DND-41 (cell line): ENCODE measurements around the gene KCNMA1.

Experiments used
- ATAC-seq: fragments of 200-7000 bp; cut with Tn5 transposase; 3 replicates; pipeline ENCODE4 v1.9.1; 2021; ENCODE audit warnings: low read depth; ENCODE audit not compliant: insufficient read depth
- DNase-seq: peaks from one replicate; pipeline ENCODE4 v3.0.0-alpha.2; 2020
- H2AFZ ChIP-seq: 2 replicates; pipeline ENCODE4 v1.6.0; 2012; ENCODE audit warnings: low read depth, low read length
- H3K27ac ChIP-seq: 2 replicates; pipeline ENCODE4 v1.5.1; 2012; ENCODE audit warnings: low read length, inconsistent platforms
- H3K27me3 ChIP-seq: fragments of 200-600 bp; sonication (generic); 2 replicates; pipeline ENCODE4 v1.6.0; 2012; ENCODE audit warnings: low read length, mild to moderate bottlenecking, inconsistent platforms; ENCODE audit not compliant: insufficient read depth, poor library complexity
- H3K36me3 ChIP-seq: 2 replicates; pipeline ENCODE4 v1.5.1; 2012; ENCODE audit warnings: low read length, inconsistent platforms; ENCODE audit not compliant: insufficient read depth
- H3K4me1 ChIP-seq: 2 replicates; pipeline ENCODE4 v1.5.1; 2012; ENCODE audit warnings: mild to moderate bottlenecking, low read length; ENCODE audit not compliant: insufficient read depth
- H3K4me2 ChIP-seq: 2 replicates; pipeline ENCODE4 v1.6.0; 2012; ENCODE audit warnings: mild to moderate bottlenecking, moderate library complexity, low read length, inconsistent platforms; ENCODE audit not compliant: insufficient read depth
- H3K4me3 ChIP-seq, 2 experiments: fragments of 200-600 bp in 1 of 2; shearing (Covaris generic) in 1 of 2; 2 replicates each; pipeline ENCODE4 v1.5.1; 2012 to 2016; ENCODE audit warnings: inconsistent platforms in 2 of 2, low read length in 2 of 2, mild to moderate bottlenecking in 2 of 2, low read depth in 1 of 2, moderate library complexity in 1 of 2
- H3K79me2 ChIP-seq: 2 replicates; pipeline ENCODE4 v1.6.0; 2012; ENCODE audit warnings: low read length, inconsistent platforms; ENCODE audit not compliant: insufficient read depth
- H3K9ac ChIP-seq: 2 replicates; pipeline ENCODE4 v1.6.0; 2012; ENCODE audit warnings: low read depth, mild to moderate bottlenecking, inconsistent platforms, low read length, moderate library complexity
- H3K9me3 ChIP-seq: 2 replicates; pipeline ENCODE4 v1.5.1; 2012; ENCODE audit warnings: low read length, moderate library complexity, mild to moderate bottlenecking, inconsistent platforms; ENCODE audit not compliant: insufficient read depth, severe bottlenecking
- H4K20me1 ChIP-seq: 2 replicates; pipeline ENCODE4 v1.6.0; 2012; ENCODE audit warnings: low read length; ENCODE audit not compliant: insufficient read depth
- CTCF ChIP-seq: IDR thresholded peaks from 2 replicates; pipeline ENCODE4 v1.5.1; 2012; ENCODE audit warnings: borderline replicate concordance, low read length, moderate library complexity, mild to moderate bottlenecking; ENCODE audit not compliant: poor library complexity, severe bottlenecking; ENCODE audit errors: extremely low read depth
- EZH2 ChIP-seq: IDR thresholded peaks from 3 replicates; pipeline ENCODE4 v1.6.1; 2012; ENCODE audit warnings: borderline replicate concordance, low read depth, mild to moderate bottlenecking, moderate library complexity, low read length, inconsistent platforms; ENCODE audit not compliant: severe bottlenecking

Gene KCNMA1

DNA sequence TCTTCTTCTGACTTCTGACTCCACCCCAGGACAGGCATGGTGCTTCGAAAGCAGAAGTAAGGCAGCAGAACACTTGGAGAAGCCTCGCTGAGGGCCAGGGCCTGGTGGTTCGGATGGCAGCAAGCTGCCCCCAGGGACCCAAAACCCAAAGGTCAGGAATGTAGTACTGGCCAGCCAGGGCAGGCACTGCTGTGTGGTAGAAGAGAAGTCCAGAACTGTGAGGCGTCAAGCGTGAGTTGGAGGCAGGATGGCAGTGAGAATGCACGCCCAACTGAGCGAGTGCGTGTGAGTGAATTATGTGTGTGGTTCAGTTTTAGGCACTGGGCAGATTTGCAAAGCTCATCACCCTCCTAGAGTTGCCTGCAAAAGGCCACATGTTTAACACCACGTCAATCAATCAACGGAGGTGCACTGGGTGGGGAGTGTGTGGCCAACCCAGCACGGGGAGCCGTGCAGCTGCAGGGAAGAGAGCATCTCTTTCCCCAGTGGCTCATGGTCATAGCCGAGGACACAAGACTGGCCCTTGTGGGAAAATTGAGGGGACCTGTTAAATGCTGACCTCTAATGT is 144.3 kb downstream of the KCNMA1 start:
- TF ChIP-seq EZH2 = no peak
- no peak for TF ChIP-seq CTCF
- H4K20me1 ChIP-seq = no peaks in the 10 kb centered on the region; the same call in 1 of the 2 replicates
- ATAC-seq (no peak), DNase-seq (no peak)
- no peak overlapping the region for H3K27ac ChIP-seq
- no peak overlapping the region for H3K4me2 ChIP-seq
- H3K36me3 ChIP-seq = no peaks in the 10 kb centered on the region
- no peak overlapping the region for H3K9ac ChIP-seq
- peaks cover 4% of the 10 kb centered on the region for H3K27me3 ChIP-seq
- H2AFZ ChIP-seq = no peak overlapping the region
- H3K9me3 ChIP-seq = no peaks in the 10 kb centered on the region
- no peak overlapping the region for H3K4me3 ChIP-seq
- H3K79me2 ChIP-seq = no peaks in the 10 kb centered on the region
- no peaks in the 10 kb centered on the region for H3K4me1 ChIP-seq

DNA sequence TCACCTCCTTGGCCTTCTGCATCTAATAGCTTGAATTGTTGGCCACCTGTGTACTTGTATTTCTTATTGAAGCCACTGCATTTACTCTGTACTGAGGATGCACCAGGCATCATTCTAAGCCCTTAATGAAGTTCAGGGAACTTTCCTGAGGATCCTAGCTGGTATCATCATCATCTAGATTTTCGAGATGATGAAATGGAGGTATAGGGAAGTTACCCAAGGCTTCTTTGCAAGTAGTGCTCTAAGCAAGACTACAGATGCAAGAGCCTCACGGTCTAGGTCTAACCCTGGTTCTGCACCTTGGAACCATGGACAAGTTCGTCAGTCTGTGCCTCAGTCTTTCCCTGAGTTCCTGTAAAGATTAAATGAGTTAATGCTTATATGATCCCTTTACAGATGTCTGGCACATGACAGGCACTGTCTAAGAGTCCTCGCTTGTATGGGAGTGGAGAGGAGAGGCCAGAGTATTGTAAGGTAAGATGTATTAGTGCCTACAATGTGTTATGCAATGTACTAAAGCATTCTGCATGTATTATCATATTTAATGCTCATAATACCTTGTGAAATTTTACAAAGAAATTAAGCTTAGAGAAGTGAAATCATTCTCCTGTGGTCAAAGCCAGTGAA is 145.1 kb downstream of the KCNMA1 start:
- no peak for TF ChIP-seq EZH2
- no peak for TF ChIP-seq CTCF
- H3K4me1 ChIP-seq = no peaks in the 10 kb centered on the region
- no peak overlapping the region for H3K27ac ChIP-seq

GRCh38 chr10:77490534-77491314 is 146.9 kb downstream of the KCNMA1 start:
- TF ChIP-seq CTCF = no peak
- no peak for TF ChIP-seq EZH2
- H3K4me2 ChIP-seq = no peak overlapping the region
- no peaks in the 10 kb centered on the region for H3K79me2 ChIP-seq
- no peaks in the 10 kb centered on the region for H3K9me3 ChIP-seq
- no peaks in the 10 kb centered on the region for H3K36me3 ChIP-seq
- no peaks in the 10 kb centered on the region; the same call in 1 of the 2 replicates for H4K20me1 ChIP-seq
- DNase-seq (no peak), ATAC-seq (no peak)
- H3K27me3 ChIP-seq = no peaks in the 10 kb centered on the region
- H3K4me1 ChIP-seq = no peaks in the 10 kb centered on the region
- H3K4me3 ChIP-seq = no peak overlapping the region
- no peak overlapping the region for H3K9ac ChIP-seq
- no peak overlapping the region for H3K27ac ChIP-seq
- no peak overlapping the region for H2AFZ ChIP-seq

More for the DNA sequence above, 145.1 kb downstream of the KCNMA1 start:
- Histone ChIP-seq H3K4me2 (no peak overlapping the region), H2AFZ (no peak overlapping the region), H3K36me3 (no peaks in the 10 kb centered on the region), H3K9me3 (no peaks in the 10 kb centered on the region), H3K9ac (no peak overlapping the region), H3K27me3 (no peaks in the 10 kb centered on the region), H4K20me1 (no peaks in the 10 kb centered on the region; the same call in 1 of the 2 replicates), H3K4me3 (no peak overlapping the region), H3K79me2 (no peaks in the 10 kb centered on the region)
- no peak for ATAC-seq
- DNase-seq = no peak
